A549 (cell line): Measurements from ENCODE around the gene ABHD11. TPM values are rescaled to one million over a fixed set of nuclear protein-coding genes. Genes with fewer than 3 reads are reported as not detected.

Source experiments
- ATAC-seq, 2 experiments: fragments of 200-7000 bp in 1 of 2; fragments of >200 bp in 1 of 2; cut with Nextera tagmentation in 1 of 2; cut with Tn5 transposase in 1 of 2; 3 replicates each; pipeline versions ENCODE4 v1.8.0 to v1.9.1; 2018 to 2020; ENCODE audit warnings: mild to moderate bottlenecking in 1 of 2, moderate library complexity in 1 of 2
- CTCF ChIA-PET: fragments of 300-600 bp; sonication (Branson Sonifier 250); formaldehyde crosslinking; extraction: SDS; loops from one replicate; lab custom pipeline; 2021; ENCODE audit warnings: antibody characterized with exemption, inconsistent platforms; lab: Yijun Ruan, JAX
- POLR2A ChIA-PET: fragments of 350-600 bp; formaldehyde crosslinking; extraction: SDS; loops from one replicate; lab custom pipeline; 2021; ENCODE audit warnings: antibody characterized with exemption, inconsistent platforms; lab: Yijun Ruan, JAX
- DNase-seq, 2 experiments: peaks; one replicate each; pipeline versions ENCODE4 v3.0.0 to v3.0.0-alpha.2; 2011 to 2016; ENCODE audit warnings: low read depth in 1 of 2, low spot score in 1 of 2
- FAIRE-seq: peaks from 2 replicates; lab custom pipeline; 2011; peaks lifted over from hg19 to GRCh38; lab: Jason Lieb, UNC
- H3K27ac ChIP-seq, 2 experiments: fragments of >200 bp; sonication (Bioruptor Twin); formaldehyde crosslinking; 3 replicates each; pipeline ENCODE4 v1.5.1; 2016 to 2017
- H3K4me1 ChIP-seq: fragments of >200 bp; sonication (Bioruptor Twin); formaldehyde crosslinking; 3 replicates; pipeline ENCODE4 v1.6.1; 2016
- H3K4me2 ChIP-seq: fragments of >200 bp; sonication (Bioruptor Twin); formaldehyde crosslinking; 3 replicates; pipeline ENCODE4 v1.6.1; 2016
- H3K4me3 ChIP-seq: fragments of >200 bp; sonication (Bioruptor Twin); formaldehyde crosslinking; 3 replicates; pipeline ENCODE4 v1.5.1; 2016
- H3K9me3 ChIP-seq: fragments of >200 bp; sonication (Bioruptor Twin); formaldehyde crosslinking; 3 replicates; pipeline ENCODE4 v1.6.1; 2016
- BCL3 ChIP-seq: fragments of >200 bp; sonication (Bioruptor Twin); formaldehyde crosslinking; IDR thresholded peaks from 3 replicates; pipeline ENCODE4 v1.6.1; 2016
- ELK1 ChIP-seq: fragments of 150-350 bp; IDR thresholded peaks from 2 replicates; pipeline ENCODE4 v1.6.1; 2014; ENCODE audit warnings: low read depth, mild to moderate bottlenecking, low read length
- FOSB ChIP-seq: fragments of 250-450 bp; sonication (Bioruptor Pico); IDR thresholded peaks from 2 replicates; pipeline ENCODE4 v1.5.0; 2020; ENCODE audit warnings: mild to moderate bottlenecking, moderate library complexity
- FOSL2 ChIP-seq, 2 experiments: fragments of 450-650 bp in 1 of 2; fragments of >200 bp in 1 of 2; sonication (Bioruptor Twin) in 1 of 2; formaldehyde crosslinking; IDR thresholded peaks; 2 replicates each; pipeline versions ENCODE4 v1.5.0 to v1.6.1; 2016 to 2020; ENCODE audit warnings: mild to moderate bottlenecking in 1 of 2, moderate library complexity in 1 of 2
- HOXA7 ChIP-seq: fragments of 250-450 bp; sonication (Bioruptor Pico); IDR thresholded peaks from 2 replicates; pipeline ENCODE4 v1.5.0; 2020; ENCODE audit warnings: mild to moderate bottlenecking, moderate library complexity
- HOXB13 ChIP-seq: fragments of 250-450 bp; sonication (Bioruptor Pico); IDR thresholded peaks from 2 replicates; pipeline ENCODE4 v1.5.0; 2020; ENCODE audit warnings: low read depth, mild to moderate bottlenecking, moderate library complexity
- KDM1A ChIP-seq: fragments of 200-600 bp; sonication (generic); IDR thresholded peaks from 2 replicates; pipeline ENCODE4 v1.6.1; 2016; ENCODE audit warnings: low read depth, mild to moderate bottlenecking
- MAX ChIP-seq: IDR thresholded peaks from 2 replicates; pipeline ENCODE4 v1.6.1; 2012
- MYC ChIP-seq: IDR thresholded peaks from 2 replicates; pipeline ENCODE4 v1.6.1; 2012; ENCODE audit warnings: mild to moderate bottlenecking, inconsistent platforms, low read length, improper control_type of control experiment, borderline replicate concordance
- USF2 ChIP-seq: fragments of 450-650 bp; IDR thresholded peaks from 2 replicates; pipeline ENCODE4 v1.6.1; 2014; ENCODE audit warnings: antibody characterized with exemption
- ZFP36 ChIP-seq: fragments of 450-650 bp; IDR thresholded peaks from 2 replicates; pipeline ENCODE4 v1.6.1; 2014; ENCODE audit warnings: borderline replicate concordance; ENCODE audit not compliant: partially characterized antibody
- ZNF302 ChIP-seq: fragments of 250-450 bp; sonication (Bioruptor Pico); IDR thresholded peaks from 2 replicates; pipeline ENCODE4 v1.9.0; 2021; ENCODE audit warnings: inconsistent platforms, mild to moderate bottlenecking, moderate library complexity
- WGBS: methylation state at CpG from one replicate; pipeline ENCODE4 v1.1.6; 2017; ENCODE audit errors: missing lambda C conversion rate; 5-methylcytosine and 5-hydroxymethylcytosine counted together
- polyA plus RNA-seq, 4 experiments: library from polyadenylated mRNA; depleted of rRNA in 3 of 4; stranded (reverse); fragments of >200 nt; fragmentation: RNase III in 1 of 4; extraction: RNeasy Plus Mini Kit Qiagen cat#74134 plus additional on column Dnase treatment in 1 of 4; gene quantifications; 2 replicates in 3 of 4; 3 replicates in 1 of 4; pipeline ENCODE4 v1.2.3, GENCODE V29; 2011 to 2017

The ABHD11 gene
- polyA plus RNA-seq, 2 of the 4 experiments (the other 2 are of a cell fraction): 8.1 to 15.1 TPM

GRCh38 chr7:73718438-73718881 is 20.1 kb downstream of the ABHD11 start:
- ChIA-PET CTCF (interaction anchor here (1.3 to 8.4 kb wide), 5 partner anchors 12 to 136 kb away, joined by 5 to 105 read pairs (median 32); no protein-coding TSS in a partner anchor), POLR2A (interaction anchor here (0.6 to 4.9 kb wide), 2 partner anchors 13 to 38 kb away, joined by 3 to 135 read pairs; no protein-coding TSS in a partner anchor)
- Histone ChIP-seq H3K4me3 (peak overlapping the region; percentile 100), H3K4me1 (peaks cover 72% of the 10 kb centered on the region), H3K9me3 (no peaks in the 10 kb centered on the region), H3K4me2 (peak overlapping the region; percentile 100), H3K27ac (peak overlapping the region; percentile 99 to 100)
- ATAC-seq (peak in 1 of 2 experiments; percentile 0; a peak in 1 of 6 replicates), DNase-seq (no peak), FAIRE-seq (no peak)
- no peak for TF ChIP-seq BCL3
- WGBS: 1% methylated on average over 9 of the region's 9 CpGs

GRCh38 chr7:73717991-73718405 is 20.6 kb downstream of the ABHD11 start:
- Histone ChIP-seq H3K9me3 (no peaks in the 10 kb centered on the region), H3K4me2 (peak overlapping the region; percentile 100), H3K4me3 (peak overlapping the region; percentile 100), H3K4me1 (peaks cover 77% of the 10 kb centered on the region), H3K27ac (peak overlapping the region; percentile 99 to 100)
- WGBS: under 1% methylated on average over 8 of the region's 10 CpGs
- no peak for DNase-seq
- CTCF ChIA-PET: interaction anchor here (1.3 to 8.4 kb wide), 7 partner anchors 7 to 137 kb away, joined by 5 to 105 read pairs (median 32); no protein-coding TSS in a partner anchor
- POLR2A ChIA-PET: interaction anchor here (0.6 to 4.9 kb wide), 3 partner anchors 12 to 37 kb away, joined by 3 to 135 read pairs (median 3); no protein-coding TSS in a partner anchor
- TF ChIP-seq MYC: 0 out of 2 replicates have a peak, but pooled peaks have one; percentile 12
- TF ChIP-seq FOSB: no peak
- TF ChIP-seq USF2: no peak
- no peak for TF ChIP-seq FOSL2 (IDR thresholded peaks at IDR 0.05)
- peak; percentile 57; the same call in 1 of the 2 replicates for TF ChIP-seq FOSL2 (CRISPR knock-in tag; IDR thresholded peaks at IDR 0.05)
- no peak for TF ChIP-seq ELK1
- TF ChIP-seq MAX: peak; percentile 40; the same call in 1 of the 2 replicates
- FAIRE-seq: no peak
- peak in 1 of 2 experiments; percentile 12; a peak in 3 of 6 replicates for ATAC-seq

- Histone ChIP-seq H3K4me3 (peak overlapping the region; percentile 100), H3K9me3 (no peaks in the 10 kb centered on the region), H3K4me2 (peak overlapping the region; percentile 100), H3K4me1 (peaks cover 78% of the 10 kb centered on the region), H3K27ac (peak overlapping the region; percentile 99 to 100)
- CTCF ChIA-PET: interaction anchor here (1.3 to 8.4 kb wide), 7 partner anchors 8 to 137 kb away, joined by 5 to 105 read pairs (median 32); no protein-coding TSS in a partner anchor
- ATAC-seq: peak in 1 of 2 experiments; percentile 3; a peak in 1 of 6 replicates
- POLR2A ChIA-PET: interaction anchor here (0.5 to 4.9 kb wide), 4 partner anchors 11 to 164 kb away, joined by 3 to 135 read pairs (median 4); no protein-coding TSS in a partner anchor
- 0 out of 2 replicates have a peak, but pooled peaks have one; percentile 30 for TF ChIP-seq KDM1A
- TF ChIP-seq MYC: no peak
- WGBS: 24% methylated on average over 12 of the region's 13 CpGs
- no peak for DNase-seq
- FAIRE-seq: no peak
Measured at GRCh38 chr7:73717025-73717807, 21.4 kb downstream of the ABHD11 start.

GRCh38 chr7:73716318-73716890 is 22.2 kb downstream of the ABHD11 start:
- ATAC-seq (no peak; a peak in 1 of 6 replicates), FAIRE-seq (no peak), DNase-seq (peak in 1 of 2 experiments; percentile 53)
- POLR2A ChIA-PET: interaction anchor here (0.5 to 4.9 kb wide), 4 partner anchors 10 to 163 kb away, joined by 3 to 135 read pairs (median 4); partner anchors contain the start of gene MLXIPL
- CTCF ChIA-PET: interaction anchor here (3.0 to 8.4 kb wide), 6 partner anchors 9 to 109 kb away, joined by 14 to 105 read pairs (median 33); no protein-coding TSS in a partner anchor
- no peaks in the 10 kb centered on the region for H3K9me3 ChIP-seq
- TF ChIP-seq ZFP36 (peak; percentile 99), ZNF302 (CRISPR knock-in tag) (no peak), KDM1A (0 out of 2 replicates have a peak, but pooled peaks have one; percentile 15), HOXB13 (CRISPR knock-in tag) (0 out of 2 replicates have a peak, but pooled peaks have one; percentile 26), HOXA7 (CRISPR knock-in tag) (0 out of 2 replicates have a peak, but pooled peaks have one; percentile 12)
- peak overlapping the region; percentile 99 to 100 for H3K27ac ChIP-seq
- WGBS: 17% methylated on average over 4 of the region's 4 CpGs
- H3K4me3 ChIP-seq: peak overlapping the region; percentile 100
- H3K4me2 ChIP-seq: peak overlapping the region; percentile 100
- H3K4me1 ChIP-seq: peaks cover 78% of the 10 kb centered on the region
